ENCODE data around the gene GRIN3A. TPM values are rescaled to one million over a fixed set of nuclear protein-coding genes. Genes with fewer than 3 reads are reported as not detected.

GRIN3A gene
- total RNA-seq, 1 experiment from 2014 or later: 0.03 TPM

DNA sequence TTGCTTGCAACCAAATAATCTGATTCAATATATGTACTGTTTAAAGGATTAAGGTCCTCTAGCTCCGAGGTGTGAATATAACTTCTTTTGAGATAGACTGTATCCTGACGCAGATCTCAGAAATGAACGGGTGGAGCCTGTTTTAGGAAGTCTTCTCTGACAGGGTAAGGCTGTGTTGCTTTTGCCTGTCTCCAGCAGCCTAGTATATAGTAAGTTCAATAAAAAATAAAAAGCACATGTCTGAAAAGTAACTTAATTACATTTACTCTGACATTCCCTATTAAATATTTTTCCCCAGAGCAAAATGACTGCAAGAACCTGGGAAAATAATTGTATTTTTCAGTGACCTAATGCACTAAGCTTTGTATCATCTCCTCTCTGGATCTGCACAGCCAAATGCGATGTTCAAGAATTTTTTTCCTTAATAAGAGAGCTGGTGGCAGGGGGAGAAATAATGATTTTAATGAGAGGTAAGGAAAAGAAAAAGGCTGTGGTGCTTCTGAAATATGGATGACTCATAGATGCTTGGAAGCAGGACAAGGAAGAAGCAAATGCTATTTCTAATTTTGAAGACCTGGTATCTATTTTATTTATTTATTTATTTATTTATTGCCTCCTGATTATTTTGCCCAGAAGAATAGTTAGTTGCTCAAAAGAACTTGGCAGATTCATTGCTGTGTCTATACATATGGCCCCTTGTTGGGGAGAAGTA lies 151.0 kb downstream of the GRIN3A start:
- Histone ChIP-seq H3K4me3 (ENCODE audit: low read depth in 2 of 2, low read length in 2 of 2) (no peak overlapping the region), H3K9me3 (ENCODE audit: control insufficient read depth, insufficient read depth, low read depth, low read length) (no peaks in the 10 kb centered on the region), H3K27ac (ENCODE audit: low read length) (no peak overlapping the region), H3K27me3 (ENCODE audit: control insufficient read depth, insufficient read depth, low read length) (no peaks in the 10 kb centered on the region), H3K36me3 (ENCODE audit: control insufficient read depth, insufficient read depth, low read length) (no peaks in the 10 kb centered on the region), H3K4me1 (ENCODE audit: control insufficient read depth, insufficient read depth, low read length) (no peaks in the 10 kb centered on the region)
- DNase-seq (ENCODE audit: low read depth, low spot score): no peak
- POLR2A ChIA-PET: no interaction called here
- TF ChIP-seq SIN3A (IDR thresholded peaks at IDR 0.05; ENCODE audit: borderline replicate concordance, insufficient read depth, low read depth, low read length) (no peak), CTCF (IDR thresholded peaks at IDR 0.05) (no peak), POLR2AphosphoS5 (IDR thresholded peaks at IDR 0.05; ENCODE audit: low read depth, low read length) (no peak), TCF7L2 (IDR thresholded peaks at IDR 0.05; ENCODE audit: low read depth, low read length) (no peak)
- in situ Hi-C loops (cut with HindIII; ENCODE audit: low pct_unique_long_range_greater_than_20kb, low sequenced_read_pairs): no loop called here
- CTCF ChIA-PET: no interaction called here
- intact Hi-C loops (cut with micrococcal nuclease; ENCODE audit: unreplicated experiment): no loop called here
- no peak for ATAC-seq
- no TSS peak for BruUV-seq (replicated peaks)

GRCh38 chr9:101586651-101587050 lies 151.8 kb downstream of the GRIN3A start:
- H3K27me3 ChIP-seq (ENCODE audit: control insufficient read depth, insufficient read depth, low read length): no peaks in the 10 kb centered on the region
- H3K4me3 ChIP-seq (ENCODE audit: low read depth in 2 of 2, low read length in 2 of 2): no peak overlapping the region
- in situ Hi-C loops (cut with HindIII; ENCODE audit: low pct_unique_long_range_greater_than_20kb, low sequenced_read_pairs) (no loop called here), intact Hi-C loops (cut with micrococcal nuclease; ENCODE audit: unreplicated experiment) (no loop called here)
- no peak for DNase-seq (ENCODE audit: low read depth, low spot score)
- CTCF ChIA-PET: no interaction called here
- H3K27ac ChIP-seq (ENCODE audit: low read length): no peak overlapping the region
- BruUV-seq (replicated peaks): no TSS peak
- TF ChIP-seq TCF7L2 (IDR thresholded peaks at IDR 0.05; ENCODE audit: low read depth, low read length) (no peak), REST (IDR thresholded peaks at IDR 0.05; ENCODE audit: insufficient read depth in 1 of 2, low read depth in 2 of 2, low read length in 1 of 2) (no peak), POLR2AphosphoS5 (IDR thresholded peaks at IDR 0.05; ENCODE audit: low read depth, low read length) (no peak), CTCF (IDR thresholded peaks at IDR 0.05) (no peak), SIN3A (IDR thresholded peaks at IDR 0.05; ENCODE audit: borderline replicate concordance, insufficient read depth, low read depth, low read length) (no peak)
- POLR2A ChIA-PET: no interaction called here
- no peaks in the 10 kb centered on the region for H3K4me1 ChIP-seq (ENCODE audit: control insufficient read depth, insufficient read depth, low read length)
- no peaks in the 10 kb centered on the region for H3K9me3 ChIP-seq (ENCODE audit: control insufficient read depth, insufficient read depth, low read depth, low read length)
- no peaks in the 10 kb centered on the region for H3K36me3 ChIP-seq (ENCODE audit: control insufficient read depth, insufficient read depth, low read length)
- no peak for ATAC-seq

Measured in Panc1 (cell line).